Endothelial cell of coronary artery (primary cell): Measurements from ENCODE around the gene IL18BP. TPM values are rescaled to one million over a fixed set of nuclear protein-coding genes. Genes with fewer than 3 reads are reported as not detected.

Source experiments
- total RNA-seq: library from RNA; depleted of rRNA; stranded (reverse); fragments of >200 nt; gene quantifications from 2 replicates; pipeline ENCODE4 v1.2.3, GENCODE V29; 2014

IL18BP gene
- 4.9 and 5.6 TPM in 2 replicates for total RNA-seq

DNA sequence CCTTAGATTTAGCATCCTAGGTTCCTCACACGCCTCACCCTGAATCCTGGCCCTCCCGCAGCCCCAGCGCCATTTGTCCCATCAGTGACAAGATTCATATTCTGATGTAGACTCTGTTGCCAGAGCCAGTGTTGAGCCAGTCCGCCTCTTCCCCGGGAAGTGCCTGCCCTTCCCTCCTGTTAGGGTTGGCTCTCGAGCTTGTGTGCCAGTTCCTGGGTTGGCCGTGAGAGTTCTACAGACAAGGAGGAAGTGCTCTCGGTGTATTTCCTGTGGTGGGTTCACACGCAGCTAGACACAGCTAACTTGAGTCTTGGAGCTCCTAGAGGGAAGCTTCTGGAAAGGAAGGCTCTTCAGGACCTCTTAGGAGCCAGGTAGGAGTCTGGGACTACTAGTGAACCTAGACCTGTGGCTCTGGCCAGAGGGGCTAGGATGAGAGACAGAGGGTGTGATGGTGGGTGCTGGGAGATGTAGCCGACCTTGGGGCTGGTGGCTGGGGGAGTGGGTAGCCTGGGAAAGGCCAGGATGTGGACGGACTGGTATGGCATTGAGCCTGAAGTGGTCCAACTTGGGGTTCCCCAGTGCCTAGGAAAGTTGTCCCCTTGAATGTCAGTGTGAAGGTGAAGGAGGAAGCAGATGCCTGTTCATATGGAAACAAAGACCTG lies at the start of gene IL18BP:
TSS of gene IL18BP (plus strand) at position 261 of the 662 bp plus-strand sequence. CDS start 1,076 bp downstream, outside the sequence.

Other genes starting within 250 kb of the IL18BP start
- not detected in 2 replicates for gene DEFB108B, start 165.7 kb upstream of the IL18BP start, total RNA-seq
- gene DEFB131B, start 120.5 kb upstream of the IL18BP start, total RNA-seq: not detected in 2 replicates
- 5.8 and 7.1 TPM in 2 replicates for gene XNDC1N, start 70.3 kb upstream of the IL18BP start, total RNA-seq
- gene RNF121, start 69.9 kb upstream of the IL18BP start, total RNA-seq: 61.6 and 108 TPM in 2 replicates
- gene NUMA1, start 81.6 kb downstream of the IL18BP start, total RNA-seq: 121 and 127 TPM in 2 replicates
- 2.7 and 3.3 TPM in 2 replicates for gene LRRC51, start 81.9 kb downstream of the IL18BP start, total RNA-seq
- 75.6 and 86.2 TPM in 2 replicates for gene LAMTOR1, start 104.4 kb downstream of the IL18BP start, total RNA-seq
- not detected in 2 replicates for gene TOMT, start 107.0 kb downstream of the IL18BP start, total RNA-seq
- gene ANAPC15, start 113.8 kb downstream of the IL18BP start, total RNA-seq: 17.9 and 43.2 TPM in 2 replicates
- gene FOLR3, start 136.8 kb downstream of the IL18BP start, total RNA-seq: not detected in 2 replicates
- not detected in 2 replicates for gene FOLR1, start 193.2 kb downstream of the IL18BP start, total RNA-seq
- gene FOLR2, start 217.9 kb downstream of the IL18BP start, total RNA-seq: not detected in 2 replicates
- gene INPPL1, start 225.9 kb downstream of the IL18BP start, total RNA-seq: 46.6 and 78.5 TPM in 2 replicates
- gene PHOX2A, start 245.3 kb downstream of the IL18BP start, total RNA-seq: not detected in 2 replicates